COR-L47 (cell line): Measurements from ENCODE around the gene ZDHHC11.
"Not testable (repeated sequence)": the region's sequence is repeated elsewhere in the genome, so short reads cannot be mapped to it uniquely, and the experiment has no call there.

Experiments
- DNase-seq: peaks from one replicate; lab custom pipeline; 2025; lab: John Stamatoyannopoulos, UW

Gene ZDHHC11

DNA sequence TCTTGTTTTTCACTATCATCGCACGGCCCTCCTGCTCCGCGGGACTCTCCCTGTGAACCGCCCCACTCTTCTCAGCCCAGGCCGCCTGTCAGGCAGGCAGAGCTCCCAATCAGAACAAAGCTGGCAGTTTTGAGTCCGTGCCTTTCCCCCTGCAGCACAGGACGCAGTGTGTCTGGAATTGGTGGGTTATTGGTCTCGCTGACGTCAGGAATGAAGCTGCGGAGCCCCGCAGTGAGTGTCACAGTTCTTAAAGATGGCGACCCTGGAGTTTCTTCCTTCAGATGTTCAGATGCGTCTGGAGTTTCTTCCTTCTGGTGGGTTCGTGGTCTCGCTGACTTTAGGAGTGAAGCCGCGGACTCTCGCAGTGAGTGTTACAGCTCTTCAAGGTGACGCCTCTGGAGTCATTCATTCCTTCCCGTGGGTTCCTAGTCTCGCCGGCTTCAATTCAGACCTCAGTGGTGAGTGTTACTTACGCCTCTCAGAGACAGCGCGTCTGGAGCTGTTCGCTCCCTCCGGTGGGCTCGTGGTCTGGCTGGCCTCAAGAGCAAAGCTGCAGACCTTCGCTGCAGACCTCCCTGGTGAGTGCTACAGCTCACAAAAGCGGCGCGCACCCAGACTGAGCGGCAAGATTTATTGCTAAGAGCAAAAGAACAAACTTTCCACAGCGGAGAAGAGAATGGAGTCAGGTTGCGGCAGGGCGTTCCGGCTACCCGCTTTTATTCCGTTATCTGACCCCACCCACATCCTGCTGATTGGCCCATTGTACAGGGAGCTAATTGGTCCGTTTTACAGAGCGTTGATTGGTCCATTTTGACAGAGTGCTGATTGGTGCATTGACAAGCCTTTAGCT lies 73.7 kb downstream of the ZDHHC11 start:
- no peak for DNase-seq

DNA sequence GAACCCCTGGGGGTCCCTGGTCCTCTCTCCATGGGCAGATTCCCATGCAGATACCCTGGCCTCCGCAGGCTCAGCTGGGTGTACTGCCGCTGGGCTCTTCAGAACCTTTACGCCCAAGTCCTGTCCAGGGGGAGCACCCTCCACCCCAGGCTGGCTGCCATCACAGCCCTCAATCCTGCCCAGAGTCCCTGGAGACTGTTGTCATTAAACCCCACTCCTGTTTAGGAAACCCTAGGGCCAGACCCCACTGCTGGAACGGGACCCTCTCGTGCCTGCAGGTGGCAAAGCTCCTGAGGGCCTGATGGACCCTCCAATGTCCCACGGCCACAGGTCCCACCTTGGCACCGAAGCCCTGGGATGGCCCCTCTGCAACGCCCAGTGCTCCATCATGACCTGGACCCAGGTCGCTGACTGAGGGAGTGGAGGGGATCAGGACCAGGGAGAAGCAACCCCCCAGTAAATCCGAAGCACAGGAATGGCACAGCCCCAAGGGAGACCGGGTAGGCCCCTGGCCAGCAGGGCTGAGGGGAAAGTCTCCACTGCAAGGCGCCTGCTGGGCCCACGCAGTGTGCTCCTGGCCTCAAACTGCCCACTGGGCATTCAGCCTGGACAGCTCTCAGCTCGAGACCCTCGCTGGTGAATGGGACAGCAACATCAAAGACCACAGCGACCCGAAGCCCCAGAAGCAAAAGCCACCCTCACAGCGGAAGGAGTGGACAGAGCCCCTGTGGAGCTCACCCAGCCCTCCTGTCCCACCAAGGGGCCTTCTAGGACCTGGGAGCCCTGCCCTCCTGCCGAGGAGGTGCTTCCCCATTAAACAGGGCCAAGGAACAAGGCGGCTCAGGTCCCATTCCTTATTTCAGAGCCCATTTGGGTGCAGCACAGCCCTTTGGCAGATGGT lies 74.6 kb downstream of the ZDHHC11 start:
- no peak for DNase-seq

DNA sequence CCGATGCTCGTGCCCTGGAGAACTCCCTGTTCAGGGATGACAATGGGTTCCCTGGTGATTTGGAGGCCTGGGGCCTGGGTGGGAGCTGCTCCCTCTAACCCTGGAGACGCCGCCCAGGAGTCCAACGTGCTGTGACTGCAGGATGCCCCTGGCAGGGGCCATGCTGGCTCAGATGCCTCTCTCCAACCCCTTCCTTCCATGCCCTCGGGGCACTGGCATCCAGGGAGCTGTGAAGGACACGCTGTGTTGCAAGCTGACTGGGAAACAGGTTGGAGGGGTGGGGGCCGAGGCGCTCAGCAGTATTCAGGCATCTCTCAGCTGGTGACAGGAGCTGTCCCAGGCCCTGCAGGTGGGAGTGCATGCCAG lies 75.2 kb downstream of the ZDHHC11 start:
- DNase-seq = not testable (repeated sequence)

DNA sequence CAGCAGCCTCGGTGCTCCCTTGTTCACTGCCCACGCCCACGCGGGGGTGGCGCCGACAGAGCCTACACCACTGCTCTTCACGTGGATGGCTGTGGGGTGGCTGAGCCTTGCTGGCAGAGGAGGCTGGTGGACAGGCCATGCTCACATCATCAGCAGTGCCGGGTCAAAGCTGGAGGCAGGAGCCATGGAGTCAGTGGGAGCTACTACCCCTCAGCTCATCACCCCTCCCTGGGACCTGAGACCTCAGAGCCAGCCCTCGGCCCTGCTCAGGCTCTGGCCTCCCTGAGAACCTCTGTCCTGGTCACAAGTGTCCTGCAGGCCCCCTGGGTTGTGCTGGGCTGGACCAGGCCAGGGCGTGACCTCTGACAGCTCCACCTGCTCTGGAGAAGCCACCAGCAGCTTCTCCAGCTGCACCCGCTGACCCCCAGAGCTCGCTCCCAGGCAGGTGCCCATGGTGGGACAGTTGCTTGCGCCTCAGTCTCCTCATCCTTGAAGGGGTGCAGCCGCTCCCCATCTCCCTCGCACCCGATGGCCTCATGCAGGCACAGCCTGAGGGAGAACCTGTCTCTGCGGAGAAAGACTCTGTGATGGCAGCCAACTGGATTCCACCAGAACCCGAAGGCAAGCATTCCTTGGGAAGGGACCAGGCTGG lies 75.8 kb downstream of the ZDHHC11 start:
- DNase-seq = not testable (repeated sequence)

DNA sequence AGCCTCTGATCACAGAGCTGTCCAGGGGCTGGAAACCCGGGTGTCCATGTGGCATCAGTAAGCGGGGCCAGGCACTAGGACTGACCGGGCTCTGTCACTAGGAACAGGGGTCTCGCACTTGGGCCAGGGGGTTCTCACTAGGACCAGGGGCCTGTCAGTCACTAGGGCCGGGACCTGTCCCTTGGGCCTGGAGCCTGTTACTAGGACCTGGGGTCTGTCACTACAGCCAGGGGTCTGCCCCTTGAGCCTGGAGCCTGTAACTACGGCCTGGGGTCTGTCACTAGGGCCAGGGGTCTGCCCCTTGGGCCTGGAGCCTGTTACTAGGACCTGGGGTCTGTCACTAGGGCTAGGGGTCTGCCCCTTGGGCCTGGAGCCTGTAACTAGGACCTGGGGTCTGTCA lies 76.5 kb downstream of the ZDHHC11 start:
- DNase-seq = not testable (repeated sequence)

DNA sequence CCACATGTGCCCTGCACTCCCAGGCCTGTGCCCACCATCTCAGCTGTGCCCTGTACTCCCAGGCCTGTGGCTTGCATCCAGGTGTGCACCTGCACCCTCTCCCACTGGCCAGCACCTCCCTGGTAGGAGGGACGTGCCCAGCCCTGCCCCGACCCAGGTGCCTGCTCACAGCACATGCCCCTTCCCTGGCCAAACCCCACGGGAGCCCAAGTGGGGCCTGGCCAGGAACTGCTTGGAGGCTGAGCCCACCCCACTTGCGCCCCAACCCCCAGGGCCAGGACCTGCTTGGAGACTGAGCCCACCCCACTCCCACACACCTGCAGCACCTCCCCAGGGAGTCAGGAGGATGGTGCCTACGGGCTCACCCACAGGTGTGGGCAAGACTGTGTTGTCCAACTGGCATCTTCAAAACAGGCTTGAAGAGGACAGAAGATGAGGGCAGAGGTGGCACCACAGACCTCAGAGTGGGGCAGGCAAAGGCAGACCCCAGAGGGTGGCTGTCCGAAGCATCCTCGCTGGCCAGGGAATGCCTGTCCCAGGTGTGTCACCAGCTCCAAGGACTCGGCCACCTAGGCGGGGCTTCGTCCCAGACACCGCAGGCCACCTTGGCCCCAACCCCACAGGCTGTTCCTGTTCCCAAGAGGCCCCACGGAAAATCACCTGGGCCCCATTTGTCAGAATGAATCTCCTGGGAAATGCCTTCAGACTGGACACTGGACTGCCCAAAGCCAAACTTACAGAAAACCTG lies 77.1 kb downstream of the ZDHHC11 start:
- DNase-seq = no peak

- DNase-seq = not testable (repeated sequence)
Observed at GRCh38 chr5:772931-773330, 77.9 kb downstream of the ZDHHC11 start.

DNA sequence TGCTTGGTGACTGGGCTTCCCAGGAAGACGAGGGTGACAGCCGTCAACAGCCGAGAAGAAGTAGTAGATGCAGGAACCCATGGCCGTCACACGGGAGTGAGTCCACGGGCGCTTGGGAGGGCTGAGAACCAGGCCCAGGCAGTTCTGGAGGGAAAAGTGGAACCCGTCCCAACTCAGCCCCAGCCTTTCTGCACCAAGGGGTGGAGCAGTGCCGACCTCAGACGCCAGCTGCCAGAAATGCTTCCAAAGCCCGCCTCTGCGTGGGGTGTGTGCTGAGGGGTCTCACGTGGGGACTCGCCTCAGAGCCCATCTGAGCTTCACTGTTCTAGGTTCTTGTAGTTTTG lies 78.3 kb downstream of the ZDHHC11 start:
- not testable (repeated sequence) for DNase-seq

GRCh38 chr5:771841-772546 lies 78.8 kb downstream of the ZDHHC11 start:
- not testable (repeated sequence) for DNase-seq

- not testable (repeated sequence) for DNase-seq
Observed at GRCh38 chr5:771087-771781, 79.6 kb downstream of the ZDHHC11 start.

- DNase-seq = not testable (repeated sequence)
Observed at GRCh38 chr5:770585-770984, 80.2 kb downstream of the ZDHHC11 start.

DNA sequence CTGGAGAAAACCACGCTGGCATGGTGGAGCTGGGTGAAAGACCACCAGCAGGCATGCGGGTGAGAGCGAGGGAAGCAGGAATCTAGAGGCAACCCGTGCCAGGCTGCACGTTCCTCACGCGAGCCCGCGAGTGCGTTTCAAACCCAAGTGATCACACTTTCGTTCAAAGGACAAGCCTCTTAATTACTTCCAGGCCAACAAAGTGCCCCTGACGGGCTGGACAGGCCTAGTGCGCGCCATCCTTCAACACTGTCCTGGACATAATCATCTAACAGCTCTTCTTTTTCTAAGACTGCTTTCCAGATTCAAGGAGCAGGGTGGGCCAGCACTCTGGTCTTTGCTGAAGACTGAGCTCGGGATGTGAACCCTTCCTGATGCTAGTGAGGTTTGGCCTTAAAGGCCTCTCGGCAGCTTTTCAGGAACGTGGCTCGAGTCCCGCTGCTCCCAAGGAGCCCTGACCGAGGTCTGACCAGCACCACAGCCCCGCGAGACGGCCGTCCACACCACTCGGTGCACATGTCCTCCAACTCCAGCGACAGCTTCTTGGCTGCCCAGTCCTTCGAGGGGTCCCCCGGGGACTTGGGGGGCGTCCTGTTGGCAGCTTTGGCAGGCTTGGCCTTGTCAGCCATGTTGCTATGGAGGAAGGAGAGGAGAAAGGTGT lies 81.2 kb downstream of the ZDHHC11 start:
- not testable (repeated sequence) for DNase-seq

DNA sequence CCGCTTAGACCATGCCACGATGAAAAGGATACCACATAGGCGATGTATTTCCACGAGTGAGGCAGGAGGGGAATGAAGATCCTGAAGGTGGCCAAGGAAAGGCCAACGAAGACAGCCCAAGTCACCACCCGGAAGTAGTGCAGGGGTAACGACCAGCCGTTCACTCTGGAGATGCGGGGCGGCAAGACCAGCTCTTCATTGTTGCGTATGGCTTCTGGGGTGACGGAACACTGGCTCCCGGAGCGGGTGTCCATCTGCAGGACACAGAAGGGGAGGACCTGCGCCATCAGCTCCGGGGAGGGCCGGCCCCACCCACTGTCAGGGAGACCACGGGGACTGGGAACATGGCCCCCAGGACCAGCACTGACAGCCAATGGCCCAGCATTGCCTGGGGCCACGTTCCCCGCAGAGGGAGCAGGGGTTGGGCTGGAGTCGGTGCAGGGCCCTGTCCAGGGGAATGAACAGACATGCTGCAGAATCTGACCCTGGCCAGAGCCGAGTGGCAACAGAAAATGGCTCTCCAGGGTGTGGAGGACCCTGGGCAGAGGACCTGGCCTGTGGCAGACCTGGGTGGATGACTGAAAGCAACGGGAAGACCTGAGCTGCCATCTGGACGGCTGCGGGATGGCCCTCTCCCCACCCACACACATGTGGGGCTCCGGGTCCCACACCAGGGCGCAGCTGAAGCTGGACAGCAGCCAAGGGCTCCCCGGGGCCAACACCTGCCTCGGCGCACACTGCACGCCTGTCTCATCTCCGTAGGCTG lies 83.9 kb downstream of the ZDHHC11 start:
- no peak for DNase-seq

DNA sequence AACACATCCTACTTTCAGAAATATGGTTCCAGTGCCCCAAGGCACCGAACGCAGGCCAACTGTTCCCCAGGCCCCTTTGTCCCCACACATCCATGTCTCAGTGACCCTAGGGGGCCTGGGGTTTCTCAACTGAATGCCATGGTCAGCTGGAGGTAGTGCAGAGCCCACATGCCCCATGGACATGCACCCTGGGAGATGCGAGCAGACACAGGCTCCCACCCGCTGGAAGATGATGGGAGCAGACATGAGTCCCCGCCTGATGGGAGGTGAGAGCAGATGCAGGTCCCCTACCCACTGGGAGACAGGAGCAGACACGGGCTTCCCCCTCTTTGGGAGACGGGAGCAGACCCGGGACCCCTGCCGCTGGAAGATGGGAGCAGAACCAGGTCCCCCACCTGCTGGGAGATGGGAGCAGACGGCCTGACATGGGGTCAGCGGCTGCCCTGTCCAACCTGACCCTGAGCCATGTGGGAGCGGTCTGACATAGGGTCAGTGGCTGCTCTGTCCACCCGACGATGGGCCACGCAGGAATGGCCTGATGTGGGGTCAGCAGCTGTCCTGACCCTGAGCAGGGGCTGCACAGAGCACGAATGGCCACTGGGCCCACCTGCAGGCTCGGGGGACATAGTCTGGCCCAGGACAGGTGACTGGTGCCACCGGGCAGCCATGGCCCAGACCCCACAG lies 84.7 kb downstream of the ZDHHC11 start:
- DNase-seq = no peak

GRCh38 chr5:763998-764781 lies 86.6 kb downstream of the ZDHHC11 start:
- no peak for DNase-seq

- DNase-seq = no peak
Observed at GRCh38 chr5:763397-763796, 87.4 kb downstream of the ZDHHC11 start.

DNA sequence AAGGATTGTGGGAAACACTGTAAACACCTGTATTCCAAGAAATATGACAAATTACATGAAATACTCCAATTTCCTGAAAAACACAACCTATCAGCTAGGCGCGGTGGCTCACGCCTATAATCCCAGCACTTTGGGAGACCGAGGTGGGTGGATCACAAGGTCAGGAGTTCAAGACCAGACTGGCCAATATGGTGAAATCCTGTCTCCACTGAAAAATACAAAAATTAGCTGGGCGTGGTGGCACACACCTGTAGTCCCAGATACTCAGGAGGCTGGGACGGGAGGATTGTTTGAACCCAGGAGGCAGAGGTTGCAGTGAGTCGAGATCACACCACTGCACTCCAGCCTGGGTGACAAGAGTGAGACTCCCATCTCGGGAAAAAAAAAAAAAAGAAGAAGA lies 87.8 kb downstream of the ZDHHC11 start:
- not testable (repeated sequence) for DNase-seq
